OCI-LY7 (cell line): ENCODE results near the gene DNMT1.

Experiments used
- EZH2phosphoT487 ChIP-seq: fragments of 200-600 bp; sonication (generic); IDR thresholded peaks from 2 replicates; pipeline ENCODE4 v1.6.1; 2018; ENCODE audit warnings: low read depth, borderline replicate concordance, mild to moderate bottlenecking, mixed run types, antibody characterized with exemption, low read length, moderate library complexity, mixed read lengths
- TF ChIP-seq, protein P1 (sequence below): fragments of 200-600 bp; sonication (generic); conservative IDR thresholded peaks from 2 replicates; pipeline ENCODE4 v1.5.1; 2014; ENCODE audit warnings: mild to moderate bottlenecking, antibody characterized with exemption, low read length, moderate library complexity, mixed read lengths

DNA sequence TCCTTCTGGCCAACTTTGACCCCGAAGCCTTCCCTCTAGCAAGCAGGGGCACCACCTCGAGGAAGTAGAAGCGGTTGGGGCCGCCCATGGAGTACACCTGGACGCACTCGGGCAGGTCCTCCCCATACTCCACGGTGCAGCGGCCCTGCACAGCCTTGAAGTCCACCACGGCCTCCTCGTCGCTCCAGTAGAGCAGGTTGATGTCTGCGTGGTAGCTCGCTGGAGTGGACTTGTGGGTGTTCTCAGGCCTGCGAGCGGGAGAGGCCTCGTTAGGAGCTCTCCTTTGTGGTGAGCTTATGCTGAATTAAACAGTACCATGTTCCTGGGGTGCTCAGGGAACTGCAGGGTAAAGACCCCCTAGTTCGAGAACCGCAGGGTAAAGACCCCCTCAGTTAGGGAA is 52.8 kb downstream of the DNMT1 start:
- TF ChIP-seq, protein P1, sequence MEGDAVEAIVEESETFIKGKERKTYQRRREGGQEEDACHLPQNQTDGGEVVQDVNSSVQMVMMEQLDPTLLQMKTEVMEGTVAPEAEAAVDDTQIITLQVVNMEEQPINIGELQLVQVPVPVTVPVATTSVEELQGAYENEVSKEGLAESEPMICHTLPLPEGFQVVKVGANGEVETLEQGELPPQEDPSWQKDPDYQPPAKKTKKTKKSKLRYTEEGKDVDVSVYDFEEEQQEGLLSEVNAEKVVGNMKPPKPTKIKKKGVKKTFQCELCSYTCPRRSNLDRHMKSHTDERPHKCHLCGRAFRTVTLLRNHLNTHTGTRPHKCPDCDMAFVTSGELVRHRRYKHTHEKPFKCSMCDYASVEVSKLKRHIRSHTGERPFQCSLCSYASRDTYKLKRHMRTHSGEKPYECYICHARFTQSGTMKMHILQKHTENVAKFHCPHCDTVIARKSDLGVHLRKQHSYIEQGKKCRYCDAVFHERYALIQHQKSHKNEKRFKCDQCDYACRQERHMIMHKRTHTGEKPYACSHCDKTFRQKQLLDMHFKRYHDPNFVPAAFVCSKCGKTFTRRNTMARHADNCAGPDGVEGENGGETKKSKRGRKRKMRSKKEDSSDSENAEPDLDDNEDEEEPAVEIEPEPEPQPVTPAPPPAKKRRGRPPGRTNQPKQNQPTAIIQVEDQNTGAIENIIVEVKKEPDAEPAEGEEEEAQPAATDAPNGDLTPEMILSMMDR, result no peak
- TF ChIP-seq EZH2phosphoT487, result no peak
